Measurements from ENCODE around the gene LSP1. TPM values are rescaled to one million over a fixed set of nuclear protein-coding genes. Genes with fewer than 3 reads are reported as not detected.

LSP1 gene
- total and polyA plus RNA-seq, 2 of the 4 experiments (the other 2 are of a cell fraction): not detected

DNA sequence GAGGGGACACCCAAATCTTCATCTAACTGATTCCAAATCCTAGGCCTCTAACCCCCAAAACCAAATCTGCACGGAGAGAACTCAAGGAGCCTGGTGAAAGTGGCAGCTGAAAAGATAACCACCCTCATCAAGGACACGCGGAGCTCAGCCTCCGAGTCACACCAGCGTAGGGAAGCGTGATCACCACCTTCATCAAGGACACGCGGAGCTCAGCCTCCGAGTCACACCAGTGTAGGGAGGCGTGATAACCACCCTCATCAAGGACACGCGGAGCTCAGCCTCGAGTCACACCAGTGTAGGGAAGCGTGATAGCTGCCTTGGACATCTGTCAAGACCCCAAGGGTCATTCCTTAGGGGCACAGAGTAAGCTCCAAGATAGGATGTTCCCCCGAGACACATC, 47.4 kb upstream of the LSP1 start:
- Histone ChIP-seq H2AFZ (replicated peaks; ENCODE audit: low read length, poor library complexity) (no peak overlapping the region), H4K5ac (ENCODE audit: low read depth, low read length) (no peak overlapping the region), H3K4me3 (ENCODE audit: insufficient read depth, low read depth, low read length) (no peak overlapping the region), H2BK20ac (ENCODE audit: low read depth, low read length) (no peak overlapping the region), H3K79me1 (ENCODE audit: low read depth in 1 of 2, low read length in 2 of 2) (no peaks in the 10 kb centered on the region), H3K9ac (ENCODE audit: low read depth, low read length) (no peak overlapping the region), H4K8ac (ENCODE audit: low read depth in 2 of 2, low read length in 2 of 2) (no peak overlapping the region), H4K20me1 (ENCODE audit: insufficient read depth, low read length) (no peaks in the 10 kb centered on the region), H3K14ac (replicated peaks; ENCODE audit: low read depth, low read length) (no peak overlapping the region), H3K27me3 (ENCODE audit: control insufficient read depth, insufficient read depth, low read length) (peaks cover 38% of the 10 kb centered on the region), H3K36me3 (ENCODE audit: control insufficient read depth, insufficient read depth, low read length) (no peaks in the 10 kb centered on the region), H3K4me2 (ENCODE audit: low read depth, low read length) (no peak overlapping the region), H3K4me1 (ENCODE audit: control insufficient read depth, insufficient read depth, low read length) (no peaks in the 10 kb centered on the region), H4K91ac (ENCODE audit: insufficient read depth, low read depth, low read length) (no peak overlapping the region), H2AK9ac (replicated peaks; ENCODE audit: low read depth, low read length, poor library complexity) (no peak overlapping the region), H3K27ac (ENCODE audit: insufficient read depth, low read length) (no peak overlapping the region), H2BK5ac (ENCODE audit: low read depth, low read length, poor library complexity, severe bottlenecking) (no peak overlapping the region), H3K9me1 (ENCODE audit: insufficient read depth, low read length) (no peaks in the 10 kb centered on the region), H2BK120ac (ENCODE audit: low read depth, low read length) (no peak overlapping the region), H2BK15ac (ENCODE audit: low read depth, low read length) (no peak overlapping the region), H3K18ac (ENCODE audit: low read depth, low read length) (no peak overlapping the region), H3K23ac (ENCODE audit: low read depth, low read length) (no peak overlapping the region), H3K4ac (ENCODE audit: low read depth, low read length) (no peak overlapping the region), H3K56ac (ENCODE audit: extremely low read depth, insufficient read depth, low read length) (no peak overlapping the region), H2AK5ac (ENCODE audit: low read depth, low read length) (no peak overlapping the region), H3K9me3 (ENCODE audit: control insufficient read depth, insufficient read depth, low read length) (0 out of 2 replicates have a peak, but pooled peaks cover 2% of the 10 kb centered on the region)
- TF ChIP-seq CEBPB (IDR thresholded peaks at IDR 0.05; ENCODE audit: low read depth, low read length): no peak
- TF ChIP-seq CHD1 (IDR thresholded peaks at IDR 0.05; ENCODE audit: low read depth, low read length): no peak
- TF ChIP-seq POLR2A (IDR thresholded peaks at IDR 0.05; ENCODE audit: low read depth, low read length): no peak
- no peak for TF ChIP-seq MAZ (IDR thresholded peaks at IDR 0.05; ENCODE audit: borderline replicate concordance, low read depth, low read length)
- TF ChIP-seq, protein P1, sequence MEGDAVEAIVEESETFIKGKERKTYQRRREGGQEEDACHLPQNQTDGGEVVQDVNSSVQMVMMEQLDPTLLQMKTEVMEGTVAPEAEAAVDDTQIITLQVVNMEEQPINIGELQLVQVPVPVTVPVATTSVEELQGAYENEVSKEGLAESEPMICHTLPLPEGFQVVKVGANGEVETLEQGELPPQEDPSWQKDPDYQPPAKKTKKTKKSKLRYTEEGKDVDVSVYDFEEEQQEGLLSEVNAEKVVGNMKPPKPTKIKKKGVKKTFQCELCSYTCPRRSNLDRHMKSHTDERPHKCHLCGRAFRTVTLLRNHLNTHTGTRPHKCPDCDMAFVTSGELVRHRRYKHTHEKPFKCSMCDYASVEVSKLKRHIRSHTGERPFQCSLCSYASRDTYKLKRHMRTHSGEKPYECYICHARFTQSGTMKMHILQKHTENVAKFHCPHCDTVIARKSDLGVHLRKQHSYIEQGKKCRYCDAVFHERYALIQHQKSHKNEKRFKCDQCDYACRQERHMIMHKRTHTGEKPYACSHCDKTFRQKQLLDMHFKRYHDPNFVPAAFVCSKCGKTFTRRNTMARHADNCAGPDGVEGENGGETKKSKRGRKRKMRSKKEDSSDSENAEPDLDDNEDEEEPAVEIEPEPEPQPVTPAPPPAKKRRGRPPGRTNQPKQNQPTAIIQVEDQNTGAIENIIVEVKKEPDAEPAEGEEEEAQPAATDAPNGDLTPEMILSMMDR (conservative IDR thresholded peaks at IDR 0.05; ENCODE audit: low read depth, low read length): no peak
- TF ChIP-seq, protein P2, sequence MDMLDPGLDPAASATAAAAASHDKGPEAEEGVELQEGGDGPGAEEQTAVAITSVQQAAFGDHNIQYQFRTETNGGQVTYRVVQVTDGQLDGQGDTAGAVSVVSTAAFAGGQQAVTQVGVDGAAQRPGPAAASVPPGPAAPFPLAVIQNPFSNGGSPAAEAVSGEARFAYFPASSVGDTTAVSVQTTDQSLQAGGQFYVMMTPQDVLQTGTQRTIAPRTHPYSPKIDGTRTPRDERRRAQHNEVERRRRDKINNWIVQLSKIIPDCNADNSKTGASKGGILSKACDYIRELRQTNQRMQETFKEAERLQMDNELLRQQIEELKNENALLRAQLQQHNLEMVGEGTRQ (IDR thresholded peaks at IDR 0.05; ENCODE audit: low read depth, low read length): no peak
- no peak for TF ChIP-seq SMC3 (IDR thresholded peaks at IDR 0.05; ENCODE audit: low read depth, low read length)
- no peak for TF ChIP-seq RFX5 (IDR thresholded peaks at IDR 0.05; ENCODE audit: low read depth, low read length)
- BruUV-seq (replicated peaks): no TSS peak
- dilution Hi-C loops (cut with HindIII; ENCODE audit: low sequenced_read_pairs, unreplicated experiment) (no loop called here), in situ Hi-C loops (cut with MboI; ENCODE audit: low sequenced_read_pairs) (no loop called here), intact Hi-C loops (cut with micrococcal nuclease) (no loop called here)
- ChIA-PET CTCF (no interaction called here), POLR2A (ENCODE audit: unreplicated experiment) (no interaction called here)
- WGBS, 2 experiments (ENCODE audit: extremely low coverage in 2 of 2, insufficient read length in 1 of 2): 60% methylated on average over 1 of the region's 15 CpGs; no CpG with 5 or more reads in 1 of the 2 experiments
- no peak for DNase-seq
- no peak for ATAC-seq (ENCODE audit: low read depth)
